Measurements from ENCODE around the gene ZNF784. TPM values are rescaled to one million over a fixed set of nuclear protein-coding genes. Genes with fewer than 3 reads are reported as not detected.
A peak's percentile ranks its signal among the peaks of the same experiment; 100 is the strongest.

Gene ZNF784
- total and polyA plus RNA-seq, 10 of the 15 experiments (the other 5 are each of a cell fraction or from before 2014, with no cell fraction given), result 0.10 to 5.2 (median 1.8) TPM

DNA sequence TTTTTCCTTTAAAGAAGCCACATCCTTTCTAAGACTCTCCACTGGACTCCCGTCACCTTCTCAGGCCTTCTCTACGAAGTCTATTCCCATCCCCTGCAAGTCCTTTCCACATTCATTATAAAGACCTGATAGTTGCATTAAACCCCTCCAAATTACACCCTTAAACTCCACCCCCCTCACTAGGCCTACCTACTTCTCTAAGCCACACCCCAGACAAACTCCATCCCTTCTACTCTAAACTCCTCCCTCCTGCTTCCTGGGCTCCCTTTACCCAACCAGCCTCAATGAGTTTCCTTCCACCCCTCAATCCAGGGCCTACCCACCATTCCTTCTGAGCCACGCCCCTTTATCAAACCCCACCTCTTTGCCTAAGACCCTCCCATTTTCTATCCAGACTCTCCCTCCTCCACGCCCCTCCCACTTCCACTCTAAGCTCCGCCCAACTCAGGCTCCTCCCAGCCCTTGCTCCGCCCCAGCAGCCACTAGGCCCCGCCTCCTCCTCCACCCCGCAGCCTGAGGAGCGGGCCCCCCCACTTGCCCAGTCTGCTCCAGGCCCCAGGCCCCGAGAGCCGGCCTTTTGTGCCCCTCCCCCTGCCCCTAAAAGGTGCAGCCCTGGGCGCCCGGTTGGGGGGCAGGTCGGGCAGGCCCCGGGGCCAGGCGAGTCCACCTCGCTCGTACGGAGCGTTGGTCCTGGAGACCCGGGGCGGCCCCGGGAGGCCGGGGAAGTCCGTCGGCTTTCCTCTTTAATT is 25.5 kb downstream of the ZNF784 start:
- Histone ChIP-seq H3K9ac (ENCODE audit: control insufficient read depth, insufficient read depth, low read length) (peak overlapping the region; percentile 95), H3K79me2 (ENCODE audit: control insufficient read depth, insufficient read depth, low read length) (peaks cover 10% of the 10 kb centered on the region), H3K27me3 (replicated peaks in 1 of 2; ENCODE audit: control insufficient read depth in 2 of 2, insufficient read depth in 2 of 2, low read length in 1 of 2) (no peaks in the 10 kb centered on the region), H3K4me2 (ENCODE audit: control insufficient read depth, insufficient read depth) (peak overlapping the region; percentile 56), H3K4me1 (ENCODE audit: control insufficient read depth, insufficient read depth, low read length) (peaks cover 6% of the 10 kb centered on the region; the same call in 1 of the 2 replicates), H4K20me1 (ENCODE audit: control insufficient read depth, insufficient read depth) (no peaks in the 10 kb centered on the region), H3K4me3 (peak overlapping the region; percentile 74; the same call in 1 of the 2 replicates), H2AFZ (ENCODE audit: control insufficient read depth, low read depth, low read length) (peak overlapping the region; percentile 77), H3K36me3 (ENCODE audit: control insufficient read depth in 2 of 2, insufficient read depth in 2 of 2, low read length in 1 of 2) (peaks cover 0 to 8% of the 10 kb centered on the region in 2 experiments; a peak in 1 of 4 replicates), H3K9me3 (replicated peaks; ENCODE audit: control insufficient read depth, insufficient read depth, low read length) (peaks cover 2% of the 10 kb centered on the region; the same call in 2 of the 3 replicates), H3K27ac (ENCODE audit: control insufficient read depth, insufficient read depth) (peak overlapping the region; percentile 99)
- WGBS (ENCODE audit: insufficient coverage, insufficient replicate concordance, low lambda C conversion rate, missing lambda C conversion rate), result 9% methylated on average over 23 of the region's 26 CpGs
- RAD21 ChIA-PET (ENCODE audit: unreplicated experiment), result interaction anchor here (1.2 to 2.6 kb wide), 8 partner anchors 12 to 215 kb away, joined by 4 to 11 read pairs (median 4); partner anchors contain the start of genes TMEM238, ZNF579, ZNF628 and ZNF784
- in situ Hi-C loops (cut with MboI) (no loop called here), intact Hi-C loops (cut with micrococcal nuclease; ENCODE audit: unreplicated experiment) (no loop called here)
- POLR2A ChIA-PET, result interaction anchor here (0.5 to 1.6 kb wide), 18 partner anchors 10 to 1479 kb away, joined by 3 to 7 read pairs (median 4); partner anchors contain the start of genes CCDC106, HSPBP1, ISOC2 and TMEM238
- no TSS peak for BruUV-seq (replicated peaks)
- CTCF ChIA-PET, result interaction anchor here (1.0 to 2.4 kb wide), 5 partner anchors 11 to 95 kb away, joined by 3 to 11 read pairs (median 9); partner anchors contain the start of gene U2AF2
- FAIRE-seq, result peak; percentile 97
- ATAC-seq, result peak; percentile 83
- SMC1A ChIA-PET (ENCODE audit: uncharacterized antibody, unreplicated experiment), result interaction anchor here (0.9 to 2.3 kb wide), 6 partner anchors 8 to 122 kb away, joined by 3 to 16 read pairs (median 4); partner anchors contain the start of gene NAT14
- DNase-seq (ENCODE audit: low read depth, low spot score), result peak; percentile 82
- no peak for TF ChIP-seq TCF3 (IDR thresholded peaks at IDR 0.05; ENCODE audit: borderline replicate concordance, insufficient read depth, low read depth, low read length)
- no peak for TF ChIP-seq ATF7 (IDR thresholded peaks at IDR 0.05; ENCODE audit: low read depth)
- no peak for TF ChIP-seq KAT2A (conservative IDR thresholded peaks at IDR 0.05; ENCODE audit: control insufficient read depth, low read depth, low read length)
- no peak for TF ChIP-seq HDAC6 (IDR thresholded peaks at IDR 0.05; ENCODE audit: unreplicated experiment)
- peak; percentile 80; the same call in 1 of the 2 replicates for TF ChIP-seq ZNF207 (IDR thresholded peaks at IDR 0.05; ENCODE audit: borderline replicate concordance)
- TF ChIP-seq DPF2 (IDR thresholded peaks at IDR 0.05), result no peak
- no peak for TF ChIP-seq BHLHE40 (IDR thresholded peaks at IDR 0.05; ENCODE audit: borderline replicate concordance in 1 of 2, low read depth in 2 of 2, low read length in 1 of 2)
- no peak for TF ChIP-seq NR2F1 (conservative IDR thresholded peaks at IDR 0.05)
- TF ChIP-seq MAX (IDR thresholded peaks at IDR 0.05; ENCODE audit: low read depth, low read length), result no peak
- TF ChIP-seq SKIL (IDR thresholded peaks at IDR 0.05; ENCODE audit: low read depth, poor library complexity, severe bottlenecking), result no peak
- TF ChIP-seq NBN (IDR thresholded peaks at IDR 0.05), result no peak
- peak; percentile 51; the same call in 1 of the 2 replicates for TF ChIP-seq TAF1 (IDR thresholded peaks at IDR 0.05; ENCODE audit: borderline replicate concordance, low read depth, low read length)
- TF ChIP-seq, protein P1, sequence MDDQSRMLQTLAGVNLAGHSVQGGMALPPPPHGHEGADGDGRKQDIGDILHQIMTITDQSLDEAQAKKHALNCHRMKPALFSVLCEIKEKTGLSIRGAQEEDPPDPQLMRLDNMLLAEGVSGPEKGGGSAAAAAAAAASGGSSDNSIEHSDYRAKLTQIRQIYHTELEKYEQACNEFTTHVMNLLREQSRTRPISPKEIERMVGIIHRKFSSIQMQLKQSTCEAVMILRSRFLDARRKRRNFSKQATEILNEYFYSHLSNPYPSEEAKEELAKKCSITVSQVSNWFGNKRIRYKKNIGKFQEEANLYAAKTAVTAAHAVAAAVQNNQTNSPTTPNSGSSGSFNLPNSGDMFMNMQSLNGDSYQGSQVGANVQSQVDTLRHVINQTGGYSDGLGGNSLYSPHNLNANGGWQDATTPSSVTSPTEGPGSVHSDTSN (IDR thresholded peaks at IDR 0.05; ENCODE audit: insufficient replicate concordance, low read depth, low read length), result no peak
- peak; percentile 92 for TF ChIP-seq ASH2L (IDR thresholded peaks at IDR 0.05; ENCODE audit: borderline replicate concordance, low read depth)
- 0 out of 2 replicates have a peak, but pooled peaks have one; percentile 78 for TF ChIP-seq STAT1 (conservative IDR thresholded peaks at IDR 0.05)
- TF ChIP-seq RELA (IDR thresholded peaks at IDR 0.05; ENCODE audit: borderline replicate concordance, partially characterized antibody), result no peak
- no peak for TF ChIP-seq TCF7 (IDR thresholded peaks at IDR 0.05; ENCODE audit: borderline replicate concordance)
- TF ChIP-seq NFXL1 (IDR thresholded peaks at IDR 0.05; ENCODE audit: borderline replicate concordance), result no peak
- TF ChIP-seq, protein P2, sequence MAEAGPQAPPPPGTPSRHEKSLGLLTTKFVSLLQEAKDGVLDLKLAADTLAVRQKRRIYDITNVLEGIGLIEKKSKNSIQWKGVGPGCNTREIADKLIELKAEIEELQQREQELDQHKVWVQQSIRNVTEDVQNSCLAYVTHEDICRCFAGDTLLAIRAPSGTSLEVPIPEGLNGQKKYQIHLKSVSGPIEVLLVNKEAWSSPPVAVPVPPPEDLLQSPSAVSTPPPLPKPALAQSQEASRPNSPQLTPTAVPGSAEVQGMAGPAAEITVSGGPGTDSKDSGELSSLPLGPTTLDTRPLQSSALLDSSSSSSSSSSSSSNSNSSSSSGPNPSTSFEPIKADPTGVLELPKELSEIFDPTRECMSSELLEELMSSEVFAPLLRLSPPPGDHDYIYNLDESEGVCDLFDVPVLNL (IDR thresholded peaks at IDR 0.05; ENCODE audit: low read depth, low read length), result no peak
